Esophagus (tissue), 2 donors: ENCODE results near the gene OR6J1. TPM values are rescaled to one million over a fixed set of nuclear protein-coding genes. Genes with fewer than 3 reads are reported as not detected.

Source experiments
- H3K27ac ChIP-seq, 2 donors: one replicate each; pipeline ENCODE4 v1.5.1; 2013; ENCODE audit warnings: low read depth in 2 of 2, mild to moderate bottlenecking in 2 of 2, inconsistent platforms in 1 of 2, low read length in 1 of 2, moderate library complexity in 1 of 2
- H3K27me3 ChIP-seq, 2 donors: one replicate each; pipeline ENCODE4 v1.6.1; 2013; ENCODE audit warnings: low read length in 2 of 2, control low read depth in 1 of 2, mild to moderate bottlenecking in 1 of 2; ENCODE audit not compliant: insufficient read depth in 2 of 2, control insufficient read depth in 1 of 2
- H3K36me3 ChIP-seq, 2 donors: one replicate each; pipeline ENCODE4 v1.6.1; 2013; ENCODE audit warnings: low read length in 1 of 2; ENCODE audit not compliant: control insufficient read depth in 2 of 2, insufficient read depth in 2 of 2
- H3K4me1 ChIP-seq, 2 donors: one replicate each; pipeline ENCODE4 v1.6.1; 2013; ENCODE audit warnings: low read length in 1 of 2; ENCODE audit not compliant: control insufficient read depth in 2 of 2, insufficient read depth in 2 of 2
- H3K4me3 ChIP-seq, 2 donors: one replicate each; pipeline ENCODE4 v1.5.1; 2013; ENCODE audit warnings: low read length in 2 of 2, mild to moderate bottlenecking in 2 of 2, low read depth in 1 of 2, moderate library complexity in 1 of 2
- H3K9me3 ChIP-seq, 2 donors: one replicate each; pipeline ENCODE4 v1.6.1; 2013; ENCODE audit warnings: mild to moderate bottlenecking in 2 of 2, low read depth in 1 of 2, low read length in 1 of 2, moderate library complexity in 1 of 2; ENCODE audit not compliant: control insufficient read depth in 2 of 2, insufficient read depth in 1 of 2
- WGBS, 2 donors: extraction: QIAGEN DNeasy Blood & Tissue Kit; methylation state at CpG; one replicate each; pipeline ENCODE4 v1.1.7; 2013; 5-methylcytosine and 5-hydroxymethylcytosine counted together
- polyA plus RNA-seq, 2 donors: library from polyadenylated mRNA; stranded (reverse); fragments of 200-250 nt; gene quantifications; one replicate each; pipeline ENCODE4 v1.2.3, GENCODE V29; 2013
- donor health status: healthy with polysubstance abuse.
- donor health status: Bipolar disorder and iron deficiency.

Gene OR6J1
- polyA plus RNA-seq, 2 donors: not detected

DNA sequence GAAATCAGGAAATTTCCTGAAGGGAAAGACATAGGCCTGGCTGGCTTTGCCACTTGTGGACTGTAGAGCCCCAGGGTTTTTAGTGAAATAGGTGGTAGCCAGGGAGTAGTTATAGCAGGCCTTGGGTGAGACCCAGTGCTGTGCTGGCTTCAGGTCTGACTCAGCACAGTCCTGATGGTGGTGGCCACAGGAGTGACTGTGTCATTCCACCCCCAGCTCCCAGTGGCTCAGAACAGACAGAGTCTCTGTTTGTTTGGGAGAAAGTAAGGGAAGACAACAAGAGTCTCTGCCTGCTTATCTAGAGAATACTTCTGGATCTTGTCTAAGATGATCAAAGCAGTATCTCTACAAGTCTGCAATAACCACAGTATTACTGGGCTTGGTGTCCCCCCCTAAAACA is 27.5 kb upstream of the OR6J1 start:
- Histone ChIP-seq H3K27me3 (no peaks in the 10 kb centered on the region), H3K4me1 (no peaks in the 10 kb centered on the region), H3K27ac (no peak overlapping the region), H3K4me3 (no peak overlapping the region), H3K9me3 (no peaks in the 10 kb centered on the region), H3K36me3 (no peaks in the 10 kb centered on the region)

DNA sequence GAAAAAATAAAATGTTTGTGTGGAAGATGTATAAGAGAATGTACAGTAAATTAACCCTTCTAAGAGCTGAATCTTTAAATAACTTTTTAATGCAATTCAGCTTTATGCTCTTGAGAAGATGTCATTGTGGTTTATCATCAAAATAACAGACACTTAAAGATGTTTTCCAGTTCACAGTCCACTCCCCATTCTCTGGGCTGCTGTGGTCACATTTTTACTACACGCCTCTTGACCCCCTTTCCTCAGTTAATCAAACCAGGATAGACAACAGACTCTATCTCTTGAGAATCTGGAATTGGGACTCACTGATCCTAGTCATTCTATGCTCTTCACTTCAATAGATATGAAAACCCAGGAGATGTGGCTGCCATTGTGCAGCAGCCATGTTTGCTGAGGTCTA is 24.7 kb upstream of the OR6J1 start:
- H3K9me3 ChIP-seq: no peaks in the 10 kb centered on the region
- WGBS, 2 donors: 88 to 92% methylated on average over 1 of the region's 1 CpG
- H3K36me3 ChIP-seq: no peaks in the 10 kb centered on the region
- no peak overlapping the region for H3K27ac ChIP-seq
- H3K4me3 ChIP-seq: no peak overlapping the region
- no peaks in the 10 kb centered on the region for H3K27me3 ChIP-seq
- H3K4me1 ChIP-seq: peaks cover 0 to 2% of the 10 kb centered on the region in 2 donors

DNA sequence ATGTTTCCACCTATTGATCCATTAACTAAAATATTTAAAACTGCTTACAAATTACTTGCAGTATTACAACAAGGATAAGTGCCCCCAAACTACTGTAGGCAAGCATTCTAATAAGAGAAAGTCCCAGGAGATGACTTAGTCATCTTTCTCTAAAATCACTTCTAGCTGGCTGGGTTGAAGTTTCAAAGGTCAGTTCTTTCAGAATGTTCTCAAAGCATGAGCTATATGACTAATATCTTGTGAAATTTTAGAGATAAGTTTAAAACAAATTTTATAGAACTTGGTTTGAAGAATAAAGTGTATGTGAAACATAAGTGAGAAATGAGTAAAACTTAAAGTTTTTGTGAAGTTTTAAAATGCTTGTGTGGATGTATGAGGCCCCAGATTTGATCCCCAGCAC is 24.3 kb upstream of the OR6J1 start:
- Histone ChIP-seq H3K27me3 (no peaks in the 10 kb centered on the region), H3K4me1 (peaks cover 0 to 2% of the 10 kb centered on the region in 2 donors), H3K27ac (no peak overlapping the region), H3K36me3 (no peaks in the 10 kb centered on the region), H3K4me3 (no peak overlapping the region), H3K9me3 (no peaks in the 10 kb centered on the region)

DNA sequence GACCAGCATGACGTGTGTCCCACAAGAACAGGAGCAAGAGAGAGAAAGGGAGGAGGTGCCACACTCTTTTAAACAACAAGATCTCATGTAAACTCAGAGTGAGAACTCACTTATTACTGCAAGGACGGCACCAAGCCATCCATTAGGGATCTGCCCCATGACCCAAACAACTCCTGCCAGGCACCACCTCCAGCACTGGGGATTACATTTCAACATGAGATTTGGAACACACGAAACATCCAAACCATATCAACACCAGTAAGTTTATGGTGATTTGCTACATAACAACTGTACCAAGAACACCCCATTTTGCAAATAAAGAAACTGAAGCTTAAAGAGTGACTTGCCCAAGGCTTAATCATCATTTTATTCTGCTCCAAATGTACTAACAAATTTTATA is 23.7 kb upstream of the OR6J1 start:
- H3K4me1 ChIP-seq: peaks cover 0 to 2% of the 10 kb centered on the region in 2 donors
- no peaks in the 10 kb centered on the region for H3K27me3 ChIP-seq
- H3K4me3 ChIP-seq: no peak overlapping the region
- no peaks in the 10 kb centered on the region for H3K9me3 ChIP-seq
- WGBS, 2 donors: 73 to 74% methylated on average over 3 of the region's 3 CpGs
- no peaks in the 10 kb centered on the region for H3K36me3 ChIP-seq
- no peak overlapping the region for H3K27ac ChIP-seq

- Histone ChIP-seq H3K9me3 (no peaks in the 10 kb centered on the region), H3K36me3 (no peaks in the 10 kb centered on the region), H3K27ac (no peak overlapping the region), H3K27me3 (no peaks in the 10 kb centered on the region), H3K4me1 (peaks cover 0 to 2% of the 10 kb centered on the region in 2 donors), H3K4me3 (no peak overlapping the region)
- WGBS, 2 donors: 52 to 68% methylated on average over 5 of the region's 5 CpGs
Measured at GRCh38 chr14:22666203-22666893, 22.2 kb upstream of the OR6J1 start.

- Histone ChIP-seq H3K27me3 (no peaks in the 10 kb centered on the region), H3K4me3 (no peak overlapping the region), H3K36me3 (no peaks in the 10 kb centered on the region), H3K9me3 (no peaks in the 10 kb centered on the region), H3K4me1 (peaks cover 0 to 2% of the 10 kb centered on the region in 2 donors), H3K27ac (no peak overlapping the region)
- WGBS, 2 donors: 74 to 76% methylated on average over 6 of the region's 6 CpGs
Measured at GRCh38 chr14:22664261-22664660, 20.1 kb upstream of the OR6J1 start.

- Histone ChIP-seq H3K4me1 (no peaks in the 10 kb centered on the region), H3K9me3 (no peaks in the 10 kb centered on the region), H3K27ac (no peak overlapping the region), H3K4me3 (no peak overlapping the region), H3K36me3 (no peaks in the 10 kb centered on the region), H3K27me3 (no peaks in the 10 kb centered on the region)
- 93 to 97% methylated on average over 4 of the region's 4 CpGs for WGBS, 2 donors
Measured at GRCh38 chr14:22660654-22661053, 16.5 kb upstream of the OR6J1 start.

GRCh38 chr14:22658946-22659345 is 14.8 kb upstream of the OR6J1 start:
- no peaks in the 10 kb centered on the region for H3K27me3 ChIP-seq
- 64 to 81% methylated on average over 1 of the region's 1 CpG for WGBS, 2 donors
- H3K36me3 ChIP-seq: no peaks in the 10 kb centered on the region
- no peak overlapping the region for H3K4me3 ChIP-seq
- no peaks in the 10 kb centered on the region for H3K9me3 ChIP-seq
- no peak overlapping the region for H3K27ac ChIP-seq
- H3K4me1 ChIP-seq: no peaks in the 10 kb centered on the region

- Histone ChIP-seq H3K36me3 (no peaks in the 10 kb centered on the region), H3K27me3 (no peaks in the 10 kb centered on the region), H3K9me3 (no peaks in the 10 kb centered on the region), H3K4me1 (no peaks in the 10 kb centered on the region), H3K4me3 (no peak overlapping the region), H3K27ac (no peak overlapping the region)
- 73 to 97% methylated on average over 1 of the region's 1 CpG for WGBS, 2 donors
Measured at GRCh38 chr14:22657861-22658260, 13.7 kb upstream of the OR6J1 start.

GRCh38 chr14:22656945-22657731 is 13.0 kb upstream of the OR6J1 start:
- no peaks in the 10 kb centered on the region for H3K9me3 ChIP-seq
- 74 to 81% methylated on average over 8 of the region's 8 CpGs for WGBS, 2 donors
- H3K27me3 ChIP-seq: no peaks in the 10 kb centered on the region
- no peak overlapping the region for H3K4me3 ChIP-seq
- no peaks in the 10 kb centered on the region for H3K4me1 ChIP-seq
- H3K27ac ChIP-seq: no peak overlapping the region
- H3K36me3 ChIP-seq: no peaks in the 10 kb centered on the region
